DOHH2 (cell line): ENCODE data around the gene MTHFSD.

ENCODE experiments used
- CTCF ChIP-seq: fragments of 200-600 bp; sonication (generic); IDR thresholded peaks from one replicate; pipeline ENCODE4 v1.5.1; 2014; ENCODE audit warnings: antibody characterized with exemption, mild to moderate bottlenecking, low read depth, low read length; ENCODE audit not compliant: poor library complexity, severe bottlenecking
- EZH2phosphoT487 ChIP-seq: fragments of 200-600 bp; sonication (generic); IDR thresholded peaks from 2 replicates; pipeline ENCODE4 v1.6.1; 2017; ENCODE audit warnings: borderline replicate concordance, mild to moderate bottlenecking, antibody characterized with exemption, low read length, moderate library complexity, mixed read lengths

- TF ChIP-seq CTCF (no peak), EZH2phosphoT487 (no peak)
Observed at GRCh38 chr16:86590501-86591144, 35.6 kb upstream of the MTHFSD start.
